B cell (primary cell): ENCODE data around the gene SLC32A1. TPM values are rescaled to one million over a fixed set of nuclear protein-coding genes. Genes with fewer than 3 reads are reported as not detected.
A peak's percentile ranks its signal among the peaks of the same experiment; 100 is the strongest.

ENCODE experiments used
- ATAC-seq: fragments of 200-7000 bp; cut with Tn5 transposase; one replicate; pipeline ENCODE4 v1.10.0; 2021; ENCODE audit warnings: low read depth, mild to moderate bottlenecking, moderate number of reproducible peaks, moderate library complexity
- CTCF ChIA-PET: fragments of 350-600 bp; sonication (Branson Sonifier 250); formaldehyde crosslinking; loops from one replicate; lab custom pipeline; 2021; ENCODE audit warnings: antibody characterized with exemption, inconsistent platforms; lab: Charles Lee
- POLR2A ChIA-PET: fragments of 350-600 bp; sonication (Branson Sonifier 250); formaldehyde crosslinking; loops from one replicate; lab custom pipeline; 2021; ENCODE audit warnings: antibody characterized with exemption; lab: Charles Lee
- DNase-seq: peaks from one replicate; pipeline ENCODE4 v3.0.0; 2013
- H2AFZ ChIP-seq: 2 replicates; pipeline ENCODE4 v1.6.1; 2012; ENCODE audit warnings: mild to moderate bottlenecking, low read depth, low read length; ENCODE audit not compliant: insufficient read depth, poor library complexity, severe bottlenecking
- H3K27ac ChIP-seq, 2 donors: 1 replicate in 1 of 2; 2 replicates in 1 of 2; pipeline ENCODE4 v1.5.1; 2012 to 2013; ENCODE audit warnings: low read length in 2 of 2, mild to moderate bottlenecking in 2 of 2, moderate library complexity in 1 of 2
- H3K27me3 ChIP-seq, 4 experiments: fragments of 200-600 bp in 1 of 4; sonication (generic) in 1 of 4; replicated peaks in 1 of 4; 1 replicate in 2 of 4; 2 replicates in 2 of 4; pipeline versions ENCODE4 v1.6.1 to v1.7.0; 2013 to 2016; ENCODE audit warnings: low read length in 3 of 4, mild to moderate bottlenecking in 2 of 4, mixed read lengths in 1 of 4, moderate library complexity in 1 of 4; ENCODE audit not compliant: insufficient read depth in 4 of 4, control insufficient read depth in 3 of 4; ENCODE audit errors: control extremely low read depth in 1 of 4
- H3K36me3 ChIP-seq, 2 experiments: replicated peaks in 1 of 2; 1 replicate in 1 of 2; 2 replicates in 1 of 2; pipeline versions ENCODE4 v1.6.1 to v1.7.1; 2013; ENCODE audit warnings: low read length in 1 of 2; ENCODE audit not compliant: insufficient read depth in 2 of 2, control insufficient read depth in 1 of 2; ENCODE audit errors: control extremely low read depth in 1 of 2, extremely low read depth in 1 of 2
- H3K4me1 ChIP-seq, 2 donors: fragments of 200-600 bp in 1 of 2; sonication (generic) in 1 of 2; 1 replicate in 1 of 2; 2 replicates in 1 of 2; pipeline versions ENCODE4 v1.5.1 to v1.6.1; 2013 to 2017; ENCODE audit warnings: low read length in 2 of 2; ENCODE audit not compliant: control insufficient read depth in 2 of 2, insufficient read depth in 2 of 2
- H3K4me2 ChIP-seq: replicated peaks from 2 replicates; pipeline ENCODE3; 2012; ENCODE audit warnings: mild to moderate bottlenecking, low read depth, low read length; ENCODE audit not compliant: poor library complexity, severe bottlenecking
- H3K4me3 ChIP-seq, 5 experiments: fragments of 200-600 bp in 1 of 5; sonication (generic) in 1 of 5; 1 replicate in 3 of 5; 2 replicates in 2 of 5; pipeline versions ENCODE4 v1.5.1 to v1.7.0; 2011 to 2016; ENCODE audit warnings: low read length in 4 of 5, mild to moderate bottlenecking in 4 of 5, low read depth in 2 of 5, control low read depth in 1 of 5, moderate library complexity in 1 of 5; ENCODE audit not compliant: insufficient read depth in 1 of 5; ENCODE audit errors: control extremely low read depth in 1 of 5, extremely low read depth in 1 of 5
- H3K79me2 ChIP-seq: fragments of 200-600 bp; sonication (generic); one replicate; pipeline ENCODE4 v1.6.0; 2016; ENCODE audit warnings: low read length; ENCODE audit not compliant: control insufficient read depth, insufficient read depth
- H3K9ac ChIP-seq: fragments of 200-600 bp; sonication (generic); 2 replicates; pipeline ENCODE4 v1.6.1; 2017; ENCODE audit warnings: mild to moderate bottlenecking, low read length, moderate library complexity
- H3K9me3 ChIP-seq, 3 donors: one replicate each; pipeline versions ENCODE4 v1.6.1 to v1.7.1; 2013; ENCODE audit warnings: low read length in 2 of 3; ENCODE audit not compliant: control insufficient read depth in 2 of 3, insufficient read depth in 1 of 3; ENCODE audit errors: control extremely low read depth in 1 of 3
- H4K20me1 ChIP-seq: 2 replicates; pipeline ENCODE4 v1.6.0; 2012; ENCODE audit warnings: mild to moderate bottlenecking, low read length; ENCODE audit not compliant: insufficient read depth, control insufficient read depth, poor library complexity, severe bottlenecking
- H3K27ac Mint-ChIP-seq: one replicate; pipeline ENCODE4 v1.8.0; 2021; ENCODE audit warnings: mixed read lengths
- H3K27me3 Mint-ChIP-seq: one replicate; pipeline ENCODE4 v1.8.0; 2021; ENCODE audit warnings: mixed read lengths
- H3K4me1 Mint-ChIP-seq: one replicate; pipeline ENCODE4 v1.8.0; 2021; ENCODE audit warnings: mixed read lengths
- H3K4me3 Mint-ChIP-seq: one replicate; pipeline ENCODE4 v1.8.0; 2021; ENCODE audit warnings: mixed read lengths
- H3K9me3 Mint-ChIP-seq: one replicate; pipeline ENCODE4 v1.8.0; 2022; ENCODE audit warnings: mixed read lengths; ENCODE audit not compliant: insufficient read depth
- EZH2 ChIP-seq: IDR thresholded peaks from 2 replicates; pipeline ENCODE4 v1.6.1; 2012; ENCODE audit warnings: borderline replicate concordance, low read depth, mild to moderate bottlenecking, moderate library complexity, low read length; ENCODE audit not compliant: insufficient read depth, poor library complexity, severe bottlenecking
- WGBS: methylation state at CpG from one replicate; pipeline ENCODE4 v1.1.5; 2013; ENCODE audit warnings: missing lambda C conversion rate; ENCODE audit not compliant: insufficient coverage; 5-methylcytosine and 5-hydroxymethylcytosine counted together
- intact Hi-C: fragments of 100-400 bp; cut with micrococcal nuclease; formaldehyde crosslinking; loops from one replicate; pipeline ENCODE4 v1.10.0; 2022
- polyA plus RNA-seq: library from polyadenylated mRNA; depleted of rRNA; stranded (reverse); fragments of >200 nt; gene quantifications from 2 replicates; pipeline ENCODE4 v1.2.3, GENCODE V29; 2012
- total RNA-seq, 2 donors: library from RNA; stranded (reverse); fragments of 120-200 nt in 1 of 2; gene quantifications; 1 replicate in 1 of 2; 2 replicates in 1 of 2; pipeline versions ENCODE4 v1.2.3 to v1.2.4, GENCODE V29; 2013 to 2022
- TF ChIP-seq, protein P1 (sequence below): fragments of 200-600 bp; IDR thresholded peaks from one replicate; pipeline ENCODE4 v1.8.0; 2022; ENCODE audit warnings: antibody characterized with exemption, mild to moderate bottlenecking

SLC32A1 gene
- total and polyA plus RNA-seq, 2 donors (not counting 1 experiment from before 2014, with no cell fraction given), result not detected

DNA sequence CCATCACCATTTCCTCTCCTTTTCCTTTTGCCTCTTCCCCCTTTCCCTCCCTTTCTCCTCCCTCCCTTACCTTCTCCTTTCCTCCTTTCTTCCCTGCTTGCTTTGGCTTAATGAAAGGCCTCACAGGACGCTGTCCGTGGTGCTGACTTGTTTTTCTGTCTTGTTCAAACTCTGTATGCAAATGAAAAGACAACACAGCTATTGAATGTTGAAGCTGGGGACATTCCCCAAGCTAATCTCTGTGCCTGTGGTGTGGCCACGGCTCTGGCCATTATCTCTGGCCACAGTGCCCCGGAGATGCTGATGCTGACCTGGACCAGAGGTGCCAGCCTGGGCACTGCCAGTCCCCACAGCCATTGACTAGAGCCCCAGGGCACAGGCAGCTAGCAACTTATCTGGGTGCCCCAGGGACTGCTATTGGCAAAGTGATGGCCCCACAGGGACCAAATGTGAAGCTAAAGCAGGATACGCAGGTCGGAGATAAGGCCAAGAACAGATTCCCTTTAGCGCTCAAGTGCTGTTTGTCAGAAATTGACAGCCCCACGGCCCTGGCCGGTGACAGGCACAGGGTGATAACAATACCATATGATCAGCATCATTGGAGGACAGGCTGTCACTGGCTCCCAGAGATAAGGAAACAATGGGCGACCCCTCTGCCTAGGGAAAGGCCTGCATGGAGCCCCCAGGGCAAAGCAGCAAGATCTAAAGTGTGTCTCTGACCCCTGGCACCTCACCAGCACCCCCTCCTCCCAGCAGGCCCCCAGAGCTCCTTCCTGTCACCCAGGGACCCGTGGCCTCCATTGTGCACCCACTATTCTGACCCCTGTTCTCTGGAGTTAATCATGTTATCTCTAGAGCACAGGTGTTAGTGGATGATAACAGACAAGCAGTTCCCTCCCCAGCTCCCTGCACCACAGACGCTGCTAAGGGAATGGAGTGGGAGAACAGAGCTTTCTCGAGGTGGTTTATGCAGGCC, 31.6 kb upstream of the SLC32A1 start:
- TF ChIP-seq EZH2, result no peak
- TF ChIP-seq, protein P1, sequence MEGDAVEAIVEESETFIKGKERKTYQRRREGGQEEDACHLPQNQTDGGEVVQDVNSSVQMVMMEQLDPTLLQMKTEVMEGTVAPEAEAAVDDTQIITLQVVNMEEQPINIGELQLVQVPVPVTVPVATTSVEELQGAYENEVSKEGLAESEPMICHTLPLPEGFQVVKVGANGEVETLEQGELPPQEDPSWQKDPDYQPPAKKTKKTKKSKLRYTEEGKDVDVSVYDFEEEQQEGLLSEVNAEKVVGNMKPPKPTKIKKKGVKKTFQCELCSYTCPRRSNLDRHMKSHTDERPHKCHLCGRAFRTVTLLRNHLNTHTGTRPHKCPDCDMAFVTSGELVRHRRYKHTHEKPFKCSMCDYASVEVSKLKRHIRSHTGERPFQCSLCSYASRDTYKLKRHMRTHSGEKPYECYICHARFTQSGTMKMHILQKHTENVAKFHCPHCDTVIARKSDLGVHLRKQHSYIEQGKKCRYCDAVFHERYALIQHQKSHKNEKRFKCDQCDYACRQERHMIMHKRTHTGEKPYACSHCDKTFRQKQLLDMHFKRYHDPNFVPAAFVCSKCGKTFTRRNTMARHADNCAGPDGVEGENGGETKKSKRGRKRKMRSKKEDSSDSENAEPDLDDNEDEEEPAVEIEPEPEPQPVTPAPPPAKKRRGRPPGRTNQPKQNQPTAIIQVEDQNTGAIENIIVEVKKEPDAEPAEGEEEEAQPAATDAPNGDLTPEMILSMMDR, result no peak
- peaks cover 0 to 7% (median 0%) of the 10 kb centered on the region in 3 donors for H3K9me3 ChIP-seq
- no peak overlapping the region for H3K4me2 ChIP-seq
- H3K4me1 ChIP-seq, result no peaks in the 10 kb centered on the region
- H2AFZ ChIP-seq, result no peak overlapping the region
- ChIA-PET CTCF (interaction anchor here (0.6 to 1.1 kb wide), 2 partner anchors 10 to 262 kb away, joined by 4 read pairs; no protein-coding TSS in a partner anchor), POLR2A (no interaction called here)
- Mint-ChIP-seq H3K4me3 (no peak overlapping the region), H3K27ac (no peak overlapping the region), H3K27me3 (peaks cover 35% of the 10 kb centered on the region), H3K4me1 (no peaks in the 10 kb centered on the region), H3K9me3 (no peaks in the 10 kb centered on the region)
- intact Hi-C loops, result no loop called here
- no peak for ATAC-seq
- no peak overlapping the region for H3K4me3 ChIP-seq
- no peak overlapping the region for H3K9ac ChIP-seq
- no peaks in the 10 kb centered on the region for H3K36me3 ChIP-seq
- no peaks in the 10 kb centered on the region for H4K20me1 ChIP-seq
- no peaks in the 10 kb centered on the region for H3K79me2 ChIP-seq
- H3K27me3 ChIP-seq, result peaks cover 0 to 10% (median 7%) of the 10 kb centered on the region in 4 experiments
- DNase-seq, result peak; percentile 55
- no peak overlapping the region for H3K27ac ChIP-seq
- WGBS, result 25% methylated on average over 10 of the region's 13 CpGs

GRCh38 chr20:38697306-38697705, 27.0 kb upstream of the SLC32A1 start:
- no peak overlapping the region for H3K4me3 Mint-ChIP-seq
- WGBS, result 86% methylated on average over 9 of the region's 9 CpGs

More at GRCh38 chr20:38697306-38697705, 27.0 kb upstream of the SLC32A1 start:
- POLR2A ChIA-PET, result no interaction called here
- ATAC-seq (no peak), DNase-seq (no peak)
- H3K4me1 Mint-ChIP-seq, result no peaks in the 10 kb centered on the region
- no peak overlapping the region for H3K4me2 ChIP-seq
- H3K79me2 ChIP-seq, result no peaks in the 10 kb centered on the region
- H3K27me3 Mint-ChIP-seq, result peaks cover 17% of the 10 kb centered on the region
- CTCF ChIA-PET, result no interaction called here
- H3K9ac ChIP-seq, result no peak overlapping the region
- peaks cover 0 to 7% (median 0%) of the 10 kb centered on the region in 4 experiments for H3K27me3 ChIP-seq
- no peaks in the 10 kb centered on the region for H3K4me1 ChIP-seq
- intact Hi-C loops, result no loop called here
- TF ChIP-seq EZH2, result no peak
- TF ChIP-seq, protein P1, result no peak
- no peak overlapping the region for H2AFZ ChIP-seq
- H3K27ac ChIP-seq, result no peak overlapping the region
- H3K4me3 ChIP-seq, result no peak overlapping the region
- H3K27ac Mint-ChIP-seq, result no peak overlapping the region
- peaks cover 0 to 5% (median 0%) of the 10 kb centered on the region in 3 donors for H3K9me3 ChIP-seq
- no peaks in the 10 kb centered on the region for H3K36me3 ChIP-seq
- H4K20me1 ChIP-seq, result no peaks in the 10 kb centered on the region
- H3K9me3 Mint-ChIP-seq, result no peaks in the 10 kb centered on the region
